OCI-LY1 (cell line): ENCODE measurements around the gene SLC19A1.

Experiments
- H2AFZ ChIP-seq: fragments of 200-600 bp; sonication (generic), shearing (Covaris generic); 2 replicates; pipeline ENCODE4 v1.6.0; 2014; ENCODE audit warnings: antibody characterized with exemption, mild to moderate bottlenecking, low read length
- H3F3A ChIP-seq: fragments of 200-600 bp; sonication (generic), shearing (Covaris generic); 2 replicates; pipeline ENCODE4 v1.6.0; 2014; ENCODE audit warnings: mild to moderate bottlenecking, antibody characterized with exemption, low read length, moderate library complexity; ENCODE audit not compliant: insufficient read depth
- H3K27ac ChIP-seq: fragments of 200-600 bp; sonication (generic); 2 replicates; pipeline ENCODE4 v1.5.1; 2014; ENCODE audit warnings: low read length, mixed run types, mild to moderate bottlenecking, low read depth; ENCODE audit not compliant: poor library complexity, severe bottlenecking
- H3K27me3 ChIP-seq: fragments of 200-600 bp; sonication (generic); 2 replicates; pipeline ENCODE4 v1.6.0; 2014; ENCODE audit warnings: antibody characterized with exemption, mild to moderate bottlenecking, low read length, moderate library complexity; ENCODE audit not compliant: insufficient read depth
- H3K36me3 ChIP-seq: fragments of 200-600 bp; sonication (generic); 2 replicates; pipeline ENCODE4 v1.6.1; 2014; ENCODE audit warnings: mild to moderate bottlenecking, antibody characterized with exemption, low read length, moderate library complexity, mixed read lengths; ENCODE audit not compliant: insufficient read depth
- H3K4me1 ChIP-seq: fragments of 200-600 bp; sonication (generic); 2 replicates; pipeline ENCODE4 v1.5.1; 2014; ENCODE audit warnings: mild to moderate bottlenecking, low read length, moderate library complexity; ENCODE audit not compliant: insufficient read depth, severe bottlenecking
- H3K4me2 ChIP-seq: fragments of 200-600 bp; sonication (generic), shearing (Covaris generic); 2 replicates; pipeline ENCODE4 v1.6.1; 2014; ENCODE audit warnings: low read length
- H3K4me3 ChIP-seq: fragments of 200-600 bp; sonication (generic); 2 replicates; pipeline ENCODE4 v1.5.1; 2014; ENCODE audit warnings: low read length, low read depth, mild to moderate bottlenecking, mixed read lengths; ENCODE audit not compliant: poor library complexity, severe bottlenecking
- H3K79me2 ChIP-seq: fragments of 200-600 bp; shearing (Covaris generic); 2 replicates; pipeline ENCODE4 v1.6.1; 2016; ENCODE audit warnings: mixed run types, low read length, mixed read lengths; ENCODE audit not compliant: insufficient read depth
- H3K9ac ChIP-seq: fragments of 200-600 bp; sonication (generic), shearing (Covaris generic); 2 replicates; pipeline ENCODE4 v1.6.1; 2014; ENCODE audit warnings: mild to moderate bottlenecking, low read length, mixed read lengths
- H3K9me2 ChIP-seq: fragments of 200-600 bp; sonication (generic), shearing (Covaris generic); 2 replicates; pipeline ENCODE4 v1.6.1; 2014; ENCODE audit warnings: low read depth, mild to moderate bottlenecking, low read length, mixed read lengths
- H3K9me3 ChIP-seq: fragments of 200-600 bp; shearing (Covaris generic); 2 replicates; pipeline ENCODE4 v1.6.1; 2014; ENCODE audit warnings: low read length, mixed read lengths
- H4K20me1 ChIP-seq: fragments of 200-600 bp; sonication (generic), shearing (Covaris generic); 2 replicates; pipeline ENCODE4 v1.6.0; 2016; ENCODE audit warnings: mild to moderate bottlenecking, low read length; ENCODE audit not compliant: insufficient read depth
- CTCF ChIP-seq: fragments of 200-600 bp; sonication (generic), shearing (Covaris generic); IDR thresholded peaks from 2 replicates; pipeline ENCODE4 v1.5.1; 2017; ENCODE audit warnings: mild to moderate bottlenecking, antibody characterized with exemption, low read length, moderate library complexity, mixed read lengths
- EZH2 ChIP-seq: fragments of 200-600 bp; sonication (generic), shearing (Covaris generic); IDR thresholded peaks from 2 replicates; pipeline ENCODE4 v1.8.0; 2017; ENCODE audit warnings: borderline replicate concordance, mixed run types, mild to moderate bottlenecking, antibody characterized with exemption, low read length, moderate library complexity, mixed read lengths

The SLC19A1 gene

DNA sequence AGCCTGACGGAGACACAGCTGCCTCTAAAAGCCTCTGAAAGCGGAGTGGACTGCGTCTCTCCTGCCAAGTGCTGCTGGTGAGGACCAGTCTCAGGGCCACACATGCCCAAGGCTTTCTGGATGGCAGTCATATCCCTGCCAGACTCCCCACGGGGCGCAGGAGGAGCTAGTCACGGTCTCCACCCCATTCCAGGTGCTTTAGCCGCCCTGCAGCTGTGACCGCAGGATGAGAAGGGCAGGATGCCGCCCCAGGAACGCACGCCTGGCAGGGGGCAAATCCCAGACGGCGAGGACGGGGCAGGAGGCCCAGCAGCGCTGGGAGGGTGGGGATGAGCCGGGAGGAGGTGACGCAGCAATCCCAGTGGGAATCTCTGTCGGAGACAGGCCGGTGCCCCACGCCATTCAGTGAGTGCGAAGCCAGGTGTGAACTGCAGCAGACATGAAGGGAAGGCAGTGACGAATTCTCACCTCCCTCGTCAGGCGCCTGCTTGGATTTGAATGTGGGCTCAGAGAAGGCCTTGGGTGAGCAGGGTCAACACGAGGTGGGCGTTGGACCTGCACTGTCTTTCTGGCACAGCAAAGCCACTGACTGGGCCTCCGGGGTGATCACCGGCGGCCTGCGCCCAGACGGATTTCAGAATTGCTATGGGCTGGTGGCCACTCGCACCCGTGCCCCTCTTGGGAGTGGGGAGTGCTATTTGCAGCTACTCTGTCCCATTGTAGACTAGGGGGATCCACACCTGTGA is 38.5 kb upstream of the SLC19A1 start:
- no peaks in the 10 kb centered on the region for H4K20me1 ChIP-seq
- H3K9ac ChIP-seq: no peak overlapping the region
- H2AFZ ChIP-seq: no peak overlapping the region

GRCh38 chr21:45580181-45580575 is 37.9 kb upstream of the SLC19A1 start:
- Histone ChIP-seq H3K36me3 (no peaks in the 10 kb centered on the region), H3K4me3 (no peak overlapping the region), H3K9me2 (no peaks in the 10 kb centered on the region), H3K27ac (no peak overlapping the region), H3K9ac (no peak overlapping the region), H3F3A (no peaks in the 10 kb centered on the region), H4K20me1 (no peaks in the 10 kb centered on the region), H3K9me3 (no peaks in the 10 kb centered on the region), H3K79me2 (no peaks in the 10 kb centered on the region), H3K4me1 (no peaks in the 10 kb centered on the region), H3K27me3 (no peaks in the 10 kb centered on the region; the same call in 1 of the 2 replicates), H3K4me2 (no peak overlapping the region), H2AFZ (no peak overlapping the region)
- TF ChIP-seq EZH2: no peak
- TF ChIP-seq CTCF: no peak

More for the DNA sequence above, 38.5 kb upstream of the SLC19A1 start:
- no peaks in the 10 kb centered on the region for H3K9me2 ChIP-seq
- H3K27ac ChIP-seq: no peak overlapping the region
- H3K27me3 ChIP-seq: no peaks in the 10 kb centered on the region; the same call in 1 of the 2 replicates
- no peak overlapping the region for H3K4me2 ChIP-seq
- H3K4me1 ChIP-seq: no peaks in the 10 kb centered on the region
- no peaks in the 10 kb centered on the region for H3K36me3 ChIP-seq
- H3F3A ChIP-seq: no peaks in the 10 kb centered on the region
- TF ChIP-seq EZH2 (no peak), CTCF (no peak)
- no peak overlapping the region for H3K4me3 ChIP-seq
- no peaks in the 10 kb centered on the region for H3K79me2 ChIP-seq
- H3K9me3 ChIP-seq: no peaks in the 10 kb centered on the region

GRCh38 chr21:45579383-45580180 is 37.3 kb upstream of the SLC19A1 start:
- Histone ChIP-seq H3K9me2 (no peaks in the 10 kb centered on the region), H3K4me2 (no peak overlapping the region), H3K27ac (no peak overlapping the region), H3K79me2 (no peaks in the 10 kb centered on the region), H3K9ac (no peak overlapping the region), H3K27me3 (no peaks in the 10 kb centered on the region; the same call in 1 of the 2 replicates), H3F3A (no peaks in the 10 kb centered on the region), H3K9me3 (no peaks in the 10 kb centered on the region), H3K4me3 (no peak overlapping the region), H4K20me1 (no peaks in the 10 kb centered on the region), H3K36me3 (no peaks in the 10 kb centered on the region), H3K4me1 (no peaks in the 10 kb centered on the region), H2AFZ (no peak overlapping the region)
- TF ChIP-seq CTCF: no peak
- TF ChIP-seq EZH2: no peak
